ENCODE measurements around the gene NCKIPSD. TPM values are rescaled to one million over a fixed set of nuclear protein-coding genes. Genes with fewer than 3 reads are reported as not detected.

NCKIPSD gene
- total RNA-seq, 1 donor from 2014 or later: 4.2 TPM

GRCh38 chr3:48696601-48697000, 10.9 kb upstream of the NCKIPSD start:
- DNase-seq (ENCODE audit: low read depth in 2 of 2): no peak

GRCh38 chr3:48696156-48696555, 10.4 kb upstream of the NCKIPSD start:
- DNase-seq (ENCODE audit: low read depth in 2 of 2): no peak

GRCh38 chr3:48695393-48695753, 9.7 kb upstream of the NCKIPSD start:
- peak in 1 of 2 donors; percentile 46 for DNase-seq (ENCODE audit: low read depth in 2 of 2)

GRCh38 chr3:48694610-48695392, 9.1 kb upstream of the NCKIPSD start:
- peak in 1 of 2 donors; percentile 69 for DNase-seq (ENCODE audit: low read depth in 2 of 2)

- DNase-seq (ENCODE audit: low read depth in 2 of 2): no peak
Observed at GRCh38 chr3:48693826-48694225, 8.1 kb upstream of the NCKIPSD start.

- no peak for DNase-seq (ENCODE audit: low read depth in 2 of 2)
Observed at GRCh38 chr3:48692551-48692950, 6.8 kb upstream of the NCKIPSD start.

GRCh38 chr3:48690846-48691458, 5.2 kb upstream of the NCKIPSD start:
- no peak for DNase-seq (ENCODE audit: low read depth in 2 of 2)

- DNase-seq (ENCODE audit: low read depth in 2 of 2): no peak
Observed at GRCh38 chr3:48689384-48689783, 3.7 kb upstream of the NCKIPSD start.

GRCh38 chr3:48688737-48689075, 3.0 kb upstream of the NCKIPSD start:
- no peak for DNase-seq (ENCODE audit: low read depth in 2 of 2)

GRCh38 chr3:48688032-48688736, 2.5 kb upstream of the NCKIPSD start:
- DNase-seq (ENCODE audit: low read depth in 2 of 2): no peak

- no peak for DNase-seq (ENCODE audit: low read depth in 2 of 2)
Observed at GRCh38 chr3:48687220-48687678, 1.5 kb upstream of the NCKIPSD start.

- no peak for DNase-seq (ENCODE audit: low read depth in 2 of 2)
Observed at GRCh38 chr3:48686538-48687219, 964 bp upstream of the NCKIPSD start.

GRCh38 chr3:48685293-48685602, 467 bp downstream of the NCKIPSD start:
- no peak for DNase-seq (ENCODE audit: low read depth in 2 of 2)

GRCh38 chr3:48684480-48685143, 1.1 kb downstream of the NCKIPSD start:
- no peak for DNase-seq (ENCODE audit: low read depth in 2 of 2)

- no peak for DNase-seq (ENCODE audit: low read depth in 2 of 2)
Observed at GRCh38 chr3:48684054-48684349, 1.7 kb downstream of the NCKIPSD start.

GRCh38 chr3:48682786-48683185, 2.9 kb downstream of the NCKIPSD start:
- DNase-seq (ENCODE audit: low read depth in 2 of 2): no peak

- DNase-seq (ENCODE audit: low read depth in 2 of 2): no peak
Observed at GRCh38 chr3:48681974-48682610, 3.6 kb downstream of the NCKIPSD start.

- DNase-seq (ENCODE audit: low read depth in 2 of 2): no peak
Observed at GRCh38 chr3:48681541-48681880, 4.2 kb downstream of the NCKIPSD start.

GRCh38 chr3:48680811-48681540, 4.7 kb downstream of the NCKIPSD start:
- DNase-seq (ENCODE audit: low read depth in 2 of 2): no peak

GRCh38 chr3:48679411-48680391, 6.0 kb downstream of the NCKIPSD start:
- no peak for DNase-seq (ENCODE audit: low read depth in 2 of 2)

Measured in lung microvascular endothelial cell (primary cell).